Measurements from ENCODE around the gene ZNF415.

DNA sequence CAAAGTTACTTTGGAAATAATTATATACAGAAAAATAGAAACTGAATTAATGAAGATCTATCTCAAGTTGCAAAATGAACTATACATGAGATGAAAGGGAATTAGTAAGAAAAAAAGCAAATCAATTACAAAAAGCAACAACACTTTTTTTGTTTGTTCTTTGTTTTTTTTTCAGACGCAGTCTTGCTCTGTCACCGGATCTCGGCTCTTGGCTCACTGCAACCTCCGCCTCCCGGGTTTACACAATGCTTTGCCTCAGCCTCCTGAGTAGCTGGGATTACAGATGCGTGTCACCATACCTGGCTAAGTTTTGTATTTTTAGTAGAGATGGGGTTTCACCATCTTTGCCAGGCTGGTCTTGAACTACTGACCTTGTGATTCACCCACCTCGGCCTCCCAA, 2.2 kb downstream of the ZNF415 start:
- TF ChIP-seq CTCF (IDR thresholded peaks at IDR 0.05) = no peak
- TF ChIP-seq POLR2A (IDR thresholded peaks at IDR 0.05) = no peak

Data from Peyer's patch (tissue), 4 donors.